GM12864 (cell line): ENCODE results near the gene SATL1.

Experiments
- DNase-seq: peaks from one replicate; pipeline ENCODE4 v3.0.0-alpha.2; 2011; ENCODE audit warnings: low read depth
- H3K4me3 ChIP-seq: 2 replicates; pipeline ENCODE4 v1.5.1; 2011; ENCODE audit warnings: mild to moderate bottlenecking, low read depth, low read length, control low read depth
- TF ChIP-seq, protein P1 (sequence below): IDR thresholded peaks from 2 replicates; pipeline ENCODE4 v1.5.1; 2011; ENCODE audit warnings: low read depth, mild to moderate bottlenecking, moderate library complexity, low read length, control low read depth, inconsistent platforms; ENCODE audit errors: missing control alignments

The SATL1 gene

DNA sequence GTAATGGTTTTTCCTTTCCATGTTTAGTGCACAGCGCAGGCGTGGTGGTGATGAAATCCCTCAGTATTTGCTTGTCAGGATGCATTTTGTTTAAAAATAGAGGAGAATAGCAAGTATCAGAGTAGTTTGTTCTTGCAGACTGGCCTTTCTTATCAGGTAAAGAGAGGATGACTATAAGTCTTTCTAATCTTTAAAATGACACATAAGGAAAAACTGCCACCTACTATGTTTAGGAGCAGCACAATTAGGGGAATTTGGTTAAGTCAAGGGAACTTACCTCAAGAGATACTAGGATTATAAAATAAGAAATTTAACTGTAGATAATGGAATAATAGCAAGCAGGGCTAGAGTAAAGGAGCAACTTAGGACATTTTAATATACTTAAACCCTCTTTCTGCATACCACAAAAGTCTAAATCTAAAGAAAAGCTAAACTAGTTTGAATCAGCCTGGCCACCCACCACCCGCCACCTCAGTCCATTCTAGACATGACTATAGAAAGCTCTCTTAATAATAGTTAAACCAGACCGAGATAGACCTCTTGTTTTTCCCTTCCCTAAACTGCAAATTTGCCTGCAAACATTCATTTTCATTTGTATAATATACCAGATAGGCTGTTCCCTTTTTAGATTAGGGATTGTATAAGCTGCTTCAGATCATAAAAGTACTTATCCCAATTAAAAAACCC is 177.9 kb downstream of the SATL1 start:
- DNase-seq, result no peak
- H3K4me3 ChIP-seq, result no peak overlapping the region
- TF ChIP-seq, protein P1, sequence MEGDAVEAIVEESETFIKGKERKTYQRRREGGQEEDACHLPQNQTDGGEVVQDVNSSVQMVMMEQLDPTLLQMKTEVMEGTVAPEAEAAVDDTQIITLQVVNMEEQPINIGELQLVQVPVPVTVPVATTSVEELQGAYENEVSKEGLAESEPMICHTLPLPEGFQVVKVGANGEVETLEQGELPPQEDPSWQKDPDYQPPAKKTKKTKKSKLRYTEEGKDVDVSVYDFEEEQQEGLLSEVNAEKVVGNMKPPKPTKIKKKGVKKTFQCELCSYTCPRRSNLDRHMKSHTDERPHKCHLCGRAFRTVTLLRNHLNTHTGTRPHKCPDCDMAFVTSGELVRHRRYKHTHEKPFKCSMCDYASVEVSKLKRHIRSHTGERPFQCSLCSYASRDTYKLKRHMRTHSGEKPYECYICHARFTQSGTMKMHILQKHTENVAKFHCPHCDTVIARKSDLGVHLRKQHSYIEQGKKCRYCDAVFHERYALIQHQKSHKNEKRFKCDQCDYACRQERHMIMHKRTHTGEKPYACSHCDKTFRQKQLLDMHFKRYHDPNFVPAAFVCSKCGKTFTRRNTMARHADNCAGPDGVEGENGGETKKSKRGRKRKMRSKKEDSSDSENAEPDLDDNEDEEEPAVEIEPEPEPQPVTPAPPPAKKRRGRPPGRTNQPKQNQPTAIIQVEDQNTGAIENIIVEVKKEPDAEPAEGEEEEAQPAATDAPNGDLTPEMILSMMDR, result no peak

DNA sequence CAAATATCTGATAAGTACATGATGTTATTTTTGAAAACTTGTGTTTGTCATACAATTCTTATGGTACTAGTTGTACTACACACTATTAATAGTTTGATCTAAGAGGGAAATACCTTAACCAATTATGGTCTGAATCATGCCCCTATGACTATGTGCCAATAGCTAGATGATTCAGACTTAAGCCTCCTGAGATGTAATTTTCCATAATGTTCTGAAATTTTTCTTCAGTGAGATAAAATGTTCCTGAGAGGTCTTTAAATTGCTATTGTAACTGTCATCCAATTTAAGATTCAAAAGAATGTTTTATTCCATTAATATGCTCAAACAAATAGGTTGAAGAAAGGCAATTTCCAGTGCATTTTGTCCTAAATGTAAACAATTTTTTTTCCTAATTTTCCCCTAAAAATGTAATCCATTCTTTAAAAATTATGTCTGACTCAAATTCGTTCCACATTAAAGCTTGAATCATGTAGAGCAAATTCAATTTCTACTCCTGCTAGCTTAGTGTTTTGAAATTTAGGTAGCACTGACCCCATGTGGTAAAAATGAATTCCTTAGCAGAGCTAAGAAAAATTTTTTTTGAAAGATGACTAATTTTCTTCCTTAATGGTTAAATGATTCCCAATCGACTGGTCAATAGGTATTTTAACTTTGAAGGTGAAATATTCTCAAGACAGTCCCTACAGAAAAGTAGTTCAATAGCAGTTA is 190.8 kb downstream of the SATL1 start:
- TF ChIP-seq, protein P1, result no peak
- no peak for DNase-seq
- H3K4me3 ChIP-seq, result no peak overlapping the region

DNA sequence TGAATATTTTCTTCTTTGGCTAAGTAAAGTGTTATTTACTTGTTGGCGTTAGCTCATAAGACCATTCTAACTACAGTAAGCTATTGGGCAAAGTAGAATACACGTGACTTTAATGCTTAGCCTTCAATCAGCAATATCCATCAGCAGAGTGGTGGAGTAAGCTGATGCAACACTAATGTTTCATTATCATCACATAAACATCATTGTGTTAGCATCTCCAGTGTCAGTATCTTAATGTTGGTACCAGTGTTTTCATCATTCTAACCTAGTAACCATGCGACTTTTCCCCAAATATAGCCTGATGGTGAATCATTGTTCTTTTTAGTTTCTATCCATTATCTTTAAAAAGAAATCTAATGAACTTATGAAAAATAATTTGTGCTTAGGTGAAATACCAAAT is 191.4 kb downstream of the SATL1 start:
- DNase-seq, result no peak
- TF ChIP-seq, protein P1, result no peak
- H3K4me3 ChIP-seq, result no peak overlapping the region

DNA sequence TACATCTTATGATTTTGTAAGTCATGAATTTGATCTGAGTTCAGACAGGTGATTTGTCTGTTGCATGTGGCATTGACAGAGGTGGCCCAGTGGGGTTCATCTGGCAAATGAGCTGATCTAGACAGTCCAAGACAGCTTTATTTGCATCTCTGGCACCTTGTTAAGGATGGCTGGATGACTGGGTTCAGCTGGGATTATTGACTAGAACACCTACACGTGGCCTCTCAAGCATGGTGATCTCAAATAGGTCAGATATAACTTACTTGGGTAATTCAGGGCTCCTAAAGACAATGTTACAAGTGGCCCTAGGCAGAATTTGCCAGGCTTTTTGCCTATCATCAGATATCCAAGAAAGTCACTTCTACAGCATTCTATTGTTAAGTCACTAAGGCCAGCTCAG is 192.0 kb downstream of the SATL1 start:
- TF ChIP-seq, protein P1, result no peak
- H3K4me3 ChIP-seq, result no peak overlapping the region
- DNase-seq, result no peak
